Breast epithelium (tissue), 4 donors: ENCODE results near the gene VEZF1. TPM values are rescaled to one million over a fixed set of nuclear protein-coding genes. Genes with fewer than 3 reads are reported as not detected.

ENCODE experiments used
- DNase-seq, 2 donors: peaks; one replicate each; pipeline ENCODE4 v3.0.0-alpha.2; 2019; ENCODE audit warnings: low spot score in 2 of 2
- H3K27ac ChIP-seq, 2 donors: fragments of 200-600 bp; sonication (generic) in 1 of 2; one replicate each; pipeline ENCODE4 v1.5.1; 2016 to 2019; ENCODE audit warnings: mild to moderate bottlenecking in 1 of 2
- H3K27me3 ChIP-seq, 2 donors: fragments of 200-600 bp; sonication (generic) in 1 of 2; one replicate each; pipeline versions ENCODE4 v1.5.1 to v1.6.0; 2017 to 2019; ENCODE audit warnings: control low read depth in 1 of 2, mild to moderate bottlenecking in 1 of 2
- H3K36me3 ChIP-seq: fragments of 200-600 bp; one replicate; pipeline ENCODE4 v1.5.1; 2019
- H3K4me1 ChIP-seq, 2 donors: fragments of 200-600 bp; sonication (generic); one replicate each; pipeline ENCODE4 v1.5.1; 2016 to 2019; ENCODE audit warnings: control low read depth in 1 of 2
- H3K4me3 ChIP-seq, 3 donors: fragments of 200-600 bp; sonication (generic); 1 replicate in 2 of 3; 2 replicates in 1 of 3; pipeline ENCODE4 v1.5.1; 2016 to 2019; ENCODE audit warnings: mild to moderate bottlenecking in 3 of 3, moderate library complexity in 2 of 3
- H3K9me3 ChIP-seq, 2 donors: fragments of 200-600 bp; sonication (generic) in 1 of 2; one replicate each; pipeline ENCODE4 v1.5.1; 2016 to 2019; ENCODE audit warnings: control low read depth in 1 of 2
- POLR2A ChIP-seq: fragments of 450-650 bp; IDR thresholded peaks from one replicate; pipeline ENCODE4 v1.6.1; 2016; ENCODE audit warnings: antibody characterized with exemption, mild to moderate bottlenecking, moderate library complexity
- POLR2AphosphoS5 ChIP-seq, 3 donors: sonication (generic); formaldehyde crosslinking; IDR thresholded peaks; one replicate each; pipeline ENCODE4 v1.6.1; 2017; ENCODE audit warnings: antibody characterized with exemption in 3 of 3
- intact Hi-C: fragments of 100-400 bp; cut with DNase I; formaldehyde crosslinking; loops from one replicate; pipeline ENCODE4 v1.15.1; 2023; ENCODE audit warnings: low total_unique reads
- total RNA-seq, 3 donors: library from RNA; depleted of rRNA; stranded (reverse); fragments of >200 nt; gene quantifications; one replicate each; pipeline ENCODE4 v1.1.0, GENCODE V29; 2016
- TF ChIP-seq, protein P1 (sequence below), 3 donors: fragments of 450-650 bp; IDR thresholded peaks; one replicate each; pipeline ENCODE4 v1.5.1; 2016 to 2017; ENCODE audit warnings: antibody characterized with exemption in 3 of 3, mild to moderate bottlenecking in 3 of 3, moderate library complexity in 3 of 3

The VEZF1 gene
- total RNA-seq, 3 donors from 2014 or later: 55.5 to 76.5 (median 66.9) TPM

DNA sequence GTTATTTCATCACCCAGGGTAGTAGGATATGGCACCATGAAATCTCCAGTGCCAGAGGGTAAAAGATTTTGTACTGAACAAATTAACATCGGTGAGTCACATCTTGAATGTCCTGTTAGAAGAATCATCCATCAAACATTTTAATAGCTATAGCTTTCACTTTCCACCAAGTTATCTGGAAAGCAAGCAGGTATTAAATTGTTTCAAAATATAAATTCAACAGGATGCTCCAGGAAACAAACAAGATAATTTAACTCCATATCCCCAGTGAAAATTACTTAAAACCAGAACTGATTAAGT is 2.4 kb downstream of the VEZF1 start:
- Histone ChIP-seq H3K4me3 (peak overlapping the region in 1 of 3 donors; percentile 24), H3K27ac (peak overlapping the region in 1 of 2 donors; percentile 2), H3K27me3 (no peaks in the 10 kb centered on the region), H3K9me3 (no peaks in the 10 kb centered on the region), H3K36me3 (no peaks in the 10 kb centered on the region), H3K4me1 (peaks cover 9 to 16% of the 10 kb centered on the region in 2 donors)
- TF ChIP-seq POLR2AphosphoS5 (IDR thresholded peaks at IDR 0.05) (no peak), POLR2A (no peak)
- TF ChIP-seq, protein P1, sequence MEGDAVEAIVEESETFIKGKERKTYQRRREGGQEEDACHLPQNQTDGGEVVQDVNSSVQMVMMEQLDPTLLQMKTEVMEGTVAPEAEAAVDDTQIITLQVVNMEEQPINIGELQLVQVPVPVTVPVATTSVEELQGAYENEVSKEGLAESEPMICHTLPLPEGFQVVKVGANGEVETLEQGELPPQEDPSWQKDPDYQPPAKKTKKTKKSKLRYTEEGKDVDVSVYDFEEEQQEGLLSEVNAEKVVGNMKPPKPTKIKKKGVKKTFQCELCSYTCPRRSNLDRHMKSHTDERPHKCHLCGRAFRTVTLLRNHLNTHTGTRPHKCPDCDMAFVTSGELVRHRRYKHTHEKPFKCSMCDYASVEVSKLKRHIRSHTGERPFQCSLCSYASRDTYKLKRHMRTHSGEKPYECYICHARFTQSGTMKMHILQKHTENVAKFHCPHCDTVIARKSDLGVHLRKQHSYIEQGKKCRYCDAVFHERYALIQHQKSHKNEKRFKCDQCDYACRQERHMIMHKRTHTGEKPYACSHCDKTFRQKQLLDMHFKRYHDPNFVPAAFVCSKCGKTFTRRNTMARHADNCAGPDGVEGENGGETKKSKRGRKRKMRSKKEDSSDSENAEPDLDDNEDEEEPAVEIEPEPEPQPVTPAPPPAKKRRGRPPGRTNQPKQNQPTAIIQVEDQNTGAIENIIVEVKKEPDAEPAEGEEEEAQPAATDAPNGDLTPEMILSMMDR (IDR thresholded peaks at IDR 0.05): no peak
- intact Hi-C loops: loop anchor here (5.0 kb wide), 1 partner anchor 123 kb away; no protein-coding TSS in a partner anchor
- DNase-seq: no peak

DNA sequence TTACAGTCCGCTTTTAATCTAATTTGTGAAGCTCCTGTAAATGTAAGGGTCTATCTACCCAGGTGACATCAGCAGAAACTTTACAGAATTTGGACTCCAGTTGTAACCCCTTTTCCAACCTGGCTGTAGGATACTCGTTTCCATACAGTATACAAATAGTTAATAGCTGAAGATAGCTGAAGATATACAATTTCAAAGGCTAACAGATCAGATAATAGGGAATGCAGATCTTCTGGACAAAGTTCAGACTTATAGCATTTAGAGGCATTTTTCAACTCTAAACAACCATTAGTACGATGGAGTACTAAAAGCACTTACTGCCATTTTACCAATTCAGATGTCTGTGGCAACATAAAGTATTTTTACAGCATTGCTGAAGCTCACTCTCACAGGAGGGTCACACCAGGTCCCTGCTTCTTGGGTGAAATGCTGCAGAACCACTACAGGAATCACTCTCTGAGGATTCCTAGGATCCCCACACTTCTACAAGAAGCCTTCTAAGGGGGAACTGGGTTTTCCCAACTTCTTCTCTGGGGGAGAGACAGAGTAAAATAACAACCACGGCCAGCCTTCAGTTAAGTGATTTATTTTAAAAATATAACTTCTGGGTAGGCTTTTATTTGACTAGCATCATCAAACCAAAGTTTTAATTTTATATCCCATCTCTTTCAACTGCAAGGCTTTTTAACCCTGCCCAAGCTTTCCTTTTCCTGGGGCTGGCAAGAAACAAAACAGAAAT is 2.9 kb downstream of the VEZF1 start:
- peak overlapping the region in 1 of 3 donors; percentile 24 for H3K4me3 ChIP-seq
- no peaks in the 10 kb centered on the region for H3K36me3 ChIP-seq
- intact Hi-C loops: loop anchor here (5.0 kb wide), 1 partner anchor 123 kb away; no protein-coding TSS in a partner anchor
- H3K4me1 ChIP-seq: peaks cover 9 to 16% of the 10 kb centered on the region in 2 donors
- H3K9me3 ChIP-seq: no peaks in the 10 kb centered on the region
- peak overlapping the region in 1 of 2 donors; percentile 2 for H3K27ac ChIP-seq
- no peaks in the 10 kb centered on the region for H3K27me3 ChIP-seq
- DNase-seq: no peak
- TF ChIP-seq, protein P1 (IDR thresholded peaks at IDR 0.05): no peak
- TF ChIP-seq POLR2AphosphoS5 (IDR thresholded peaks at IDR 0.05) (no peak), POLR2A (no peak)

DNA sequence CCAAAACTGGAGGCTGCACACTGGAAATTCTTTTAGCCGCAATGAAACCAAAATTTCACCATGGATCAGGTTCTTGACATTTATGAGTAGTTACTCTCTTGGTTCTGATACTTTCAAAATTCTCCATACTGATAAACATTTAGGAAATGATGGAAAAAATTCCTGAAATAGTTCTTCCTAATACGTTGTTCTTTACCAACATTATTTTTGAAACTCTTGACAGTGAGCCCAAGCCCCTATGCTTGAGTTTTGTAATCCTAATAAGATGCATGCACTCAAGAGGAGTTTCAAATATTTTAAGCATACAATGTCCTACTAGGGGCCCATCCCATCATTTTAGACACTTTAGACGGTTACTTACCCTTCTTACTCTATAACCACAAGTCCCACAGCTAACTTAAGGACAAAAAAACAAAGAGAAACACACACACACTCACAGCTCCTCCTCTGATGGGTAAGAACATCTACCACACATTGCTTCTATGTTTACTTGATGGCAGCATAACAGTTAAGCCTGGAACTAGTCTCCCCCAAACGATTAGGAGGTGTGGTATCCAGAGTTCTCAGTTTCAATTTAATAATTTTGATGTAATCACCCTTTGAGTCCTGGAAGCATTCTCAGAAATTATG is 3.7 kb downstream of the VEZF1 start:
- intact Hi-C loops: no loop called here
- H3K27ac ChIP-seq: no peak overlapping the region
- peaks cover 9 to 16% of the 10 kb centered on the region in 2 donors for H3K4me1 ChIP-seq
- no peaks in the 10 kb centered on the region for H3K9me3 ChIP-seq
- no peaks in the 10 kb centered on the region for H3K27me3 ChIP-seq
- no peaks in the 10 kb centered on the region for H3K36me3 ChIP-seq
- DNase-seq: no peak
- no peak for TF ChIP-seq POLR2A
- TF ChIP-seq POLR2AphosphoS5 (IDR thresholded peaks at IDR 0.05): no peak
- TF ChIP-seq, protein P1 (IDR thresholded peaks at IDR 0.05): no peak
- peak overlapping the region in 1 of 3 donors; percentile 24 for H3K4me3 ChIP-seq

DNA sequence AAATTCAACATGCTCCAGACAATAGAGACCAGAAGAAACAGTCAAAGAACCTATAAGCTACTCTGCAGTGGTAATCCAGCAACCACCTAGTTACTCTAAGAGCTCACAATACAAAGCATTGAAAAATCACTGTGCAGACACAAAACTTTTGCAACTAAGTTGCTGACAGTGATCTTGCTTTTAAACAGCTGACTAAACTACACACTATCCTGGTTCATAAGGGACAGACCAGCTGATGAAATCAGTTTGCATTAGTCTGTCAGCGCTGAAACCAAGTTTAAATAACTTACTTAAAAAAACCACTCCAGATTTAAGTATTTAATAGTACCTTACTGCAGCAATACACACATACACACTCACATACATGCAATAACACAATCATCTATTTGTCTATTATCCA is 4.6 kb downstream of the VEZF1 start:
- Histone ChIP-seq H3K27me3 (no peaks in the 10 kb centered on the region), H3K27ac (no peak overlapping the region), H3K9me3 (no peaks in the 10 kb centered on the region), H3K36me3 (no peaks in the 10 kb centered on the region), H3K4me1 (peaks cover 9 to 16% of the 10 kb centered on the region in 2 donors), H3K4me3 (no peak overlapping the region)
- intact Hi-C loops: no loop called here
- TF ChIP-seq, protein P1 (IDR thresholded peaks at IDR 0.05): no peak
- TF ChIP-seq POLR2AphosphoS5 (IDR thresholded peaks at IDR 0.05): no peak
- TF ChIP-seq POLR2A: no peak
- DNase-seq: no peak
